A204.1 (cell line): Measurements from ENCODE around the gene CDK19.
"Not testable (repeated sequence)": the region's sequence is repeated elsewhere in the genome, so short reads cannot be mapped to it uniquely, and the experiment has no call there.

Experiments
- FAIRE-seq: peaks from 2 replicates; lab custom pipeline; 2012; peaks lifted over from hg19 to GRCh38; lab: Jason Lieb, UNC

Gene CDK19

GRCh38 chr6:110756817-110757216 lies 58.5 kb downstream of the CDK19 start:
- no peak for FAIRE-seq

- no peak for FAIRE-seq
Observed at GRCh38 chr6:110755411-110755834, 59.8 kb downstream of the CDK19 start.

- not testable (repeated sequence) for FAIRE-seq
Observed at GRCh38 chr6:110753936-110754668, 61.2 kb downstream of the CDK19 start.

DNA sequence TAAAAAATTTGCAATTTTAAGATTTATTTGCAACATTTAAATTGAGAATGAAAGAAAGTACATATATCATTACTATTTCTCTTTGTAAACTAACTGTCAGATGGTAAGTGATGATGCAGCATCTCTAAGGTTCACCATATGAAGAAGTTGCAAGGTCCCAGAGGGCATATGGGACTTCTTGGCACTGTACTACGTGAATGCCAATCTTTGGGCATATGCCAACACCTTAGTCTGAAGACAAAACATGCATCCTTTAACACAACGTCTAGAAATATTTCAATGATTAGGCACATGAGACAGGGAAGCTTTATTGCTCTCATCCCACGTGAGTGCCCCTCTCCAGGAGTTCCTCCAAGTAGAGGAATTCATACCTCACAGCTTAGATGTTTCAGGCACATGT lies 66.8 kb downstream of the CDK19 start:
- FAIRE-seq: no peak

- FAIRE-seq: no peak
Observed at GRCh38 chr6:110746680-110747079, 68.6 kb downstream of the CDK19 start.

DNA sequence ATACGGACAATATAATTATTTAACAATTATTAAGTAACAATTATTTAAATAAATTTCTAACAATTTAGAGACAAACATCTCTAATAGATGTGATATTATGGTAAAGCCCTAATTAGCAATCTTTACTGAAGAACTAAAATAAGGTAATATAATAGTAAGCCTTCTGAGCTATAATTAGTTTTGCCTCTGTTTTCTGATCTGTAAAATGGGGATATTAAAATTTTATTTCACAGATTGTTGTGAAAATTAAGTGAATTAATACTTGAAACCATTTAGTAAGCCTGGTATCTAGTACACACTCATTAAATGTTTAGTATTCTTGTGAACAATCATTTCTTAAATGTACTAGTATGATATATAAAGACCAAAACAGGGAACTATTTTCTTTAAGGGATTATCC lies 70.3 kb downstream of the CDK19 start:
- no peak for FAIRE-seq

DNA sequence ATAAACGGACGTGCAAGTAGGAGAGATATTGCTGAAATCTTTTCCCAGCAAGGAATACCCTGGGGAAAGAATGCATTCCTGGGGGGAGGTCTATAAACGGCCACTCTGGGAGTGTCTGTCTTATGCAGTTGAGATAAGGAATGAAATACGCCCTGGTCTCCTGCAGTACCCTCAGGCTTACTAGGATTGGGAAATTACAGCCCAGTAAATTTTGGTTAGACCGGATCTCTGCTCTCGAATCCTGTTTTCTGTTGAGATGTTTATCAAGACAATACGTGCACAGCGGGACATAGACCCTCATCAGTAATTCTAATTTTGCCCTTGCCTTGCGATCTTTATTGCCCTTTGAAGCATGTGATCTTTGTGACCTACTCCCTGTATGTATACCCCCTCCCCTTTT lies 72.7 kb downstream of the CDK19 start:
- not testable (repeated sequence) for FAIRE-seq

DNA sequence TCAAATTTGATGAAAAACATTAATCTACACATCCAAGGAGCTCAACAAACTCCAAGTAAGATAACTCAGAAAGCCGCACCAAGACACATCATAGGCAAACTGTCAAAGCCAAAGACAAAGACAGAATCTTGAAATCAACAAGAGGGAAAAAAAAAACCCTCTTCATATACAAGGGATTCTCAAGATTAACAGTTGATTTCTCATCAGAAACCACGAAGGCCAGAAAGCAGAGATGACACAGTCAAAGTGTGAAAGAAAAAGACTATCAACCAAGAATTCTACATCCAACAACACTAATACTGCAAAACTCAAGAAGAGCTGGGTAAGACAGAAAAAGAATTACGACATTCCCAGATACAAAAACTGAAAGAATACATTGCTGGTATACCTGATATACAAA lies 73.8 kb downstream of the CDK19 start:
- FAIRE-seq: no peak

DNA sequence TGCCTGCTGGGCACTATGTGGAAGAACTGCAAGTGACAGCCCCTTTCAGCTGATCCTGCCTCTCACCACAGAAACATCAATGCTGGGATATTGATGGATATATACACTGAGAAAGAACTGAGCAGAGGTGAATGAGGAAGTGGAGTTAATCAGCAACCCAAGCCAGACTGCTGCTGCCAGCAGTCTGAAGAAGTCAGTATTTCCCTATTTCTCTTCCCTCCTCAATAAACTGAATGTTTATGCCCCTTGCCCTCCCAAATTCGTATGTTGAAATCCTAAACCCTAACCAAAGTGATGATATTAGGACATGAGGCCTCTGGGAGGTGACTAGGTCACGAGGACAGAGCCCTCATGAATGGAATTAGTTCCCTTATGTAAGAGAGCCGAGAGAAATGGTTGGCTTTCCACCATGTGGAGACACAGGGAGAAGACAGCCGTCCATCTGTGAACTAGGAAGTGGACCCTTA lies 76.3 kb downstream of the CDK19 start:
- no peak for FAIRE-seq

DNA sequence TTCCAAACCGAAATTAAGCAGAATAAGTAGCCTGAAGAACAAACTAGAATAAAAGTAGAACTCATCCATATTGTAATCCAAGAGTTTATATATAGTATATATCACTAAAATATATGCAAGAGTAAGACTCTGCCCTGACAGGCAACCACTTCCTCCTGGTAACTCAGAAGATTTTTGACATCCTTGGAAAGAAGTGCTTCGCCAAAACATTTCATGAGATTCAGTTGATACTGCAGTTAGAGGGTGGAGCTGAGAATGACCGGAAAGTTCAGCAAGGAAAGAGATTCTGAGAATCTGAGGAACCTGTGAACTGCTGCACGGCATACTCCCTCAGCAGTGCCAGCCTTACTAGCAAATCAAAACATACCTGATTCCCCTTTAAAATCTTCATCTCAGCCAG lies 79.6 kb downstream of the CDK19 start:
- FAIRE-seq: no peak

- no peak for FAIRE-seq
Observed at GRCh38 chr6:110731898-110732297, 83.4 kb downstream of the CDK19 start.

GRCh38 chr6:110731196-110731595 lies 84.1 kb downstream of the CDK19 start:
- FAIRE-seq: no peak

- FAIRE-seq: no peak
Observed at GRCh38 chr6:110728501-110728900, 86.8 kb downstream of the CDK19 start.

DNA sequence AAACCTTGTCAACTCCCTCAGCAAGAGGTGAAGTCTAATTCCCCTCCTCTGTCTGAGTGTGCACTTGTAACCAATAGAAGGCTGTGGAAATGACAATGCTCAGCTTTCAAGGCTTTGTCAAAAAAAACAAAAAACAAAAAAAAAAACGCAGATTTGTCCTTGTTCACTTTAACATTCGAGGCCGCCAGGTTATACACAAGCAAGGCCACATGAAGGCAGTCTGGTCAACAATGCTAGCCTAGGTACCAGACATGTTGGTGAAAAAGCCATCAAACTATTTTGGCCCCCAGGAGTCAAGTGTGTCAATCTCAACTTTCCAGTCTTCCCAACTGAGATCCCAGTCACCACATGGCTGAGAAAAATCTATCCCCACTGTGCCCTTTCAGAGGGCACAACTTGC lies 92.3 kb downstream of the CDK19 start:
- no peak for FAIRE-seq

DNA sequence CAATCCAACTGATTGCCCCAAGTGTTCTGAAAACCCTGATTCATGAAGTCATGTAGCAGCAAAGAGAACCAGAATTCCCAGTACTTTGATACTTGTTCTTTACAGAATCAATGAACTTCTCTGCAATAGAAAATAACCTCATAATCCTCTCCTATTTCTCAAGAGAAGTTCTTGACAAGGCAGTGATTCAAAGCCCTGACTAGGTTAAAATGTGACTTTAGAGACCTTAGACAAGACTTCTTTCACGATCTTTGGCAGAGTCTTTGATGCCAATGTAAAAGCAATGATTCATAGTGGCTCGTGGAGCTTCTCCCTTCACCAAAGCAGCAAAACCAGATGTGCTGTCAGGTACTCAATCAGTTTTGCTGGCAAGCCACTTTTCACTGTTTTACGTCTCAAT lies 95.2 kb downstream of the CDK19 start:
- FAIRE-seq: no peak

DNA sequence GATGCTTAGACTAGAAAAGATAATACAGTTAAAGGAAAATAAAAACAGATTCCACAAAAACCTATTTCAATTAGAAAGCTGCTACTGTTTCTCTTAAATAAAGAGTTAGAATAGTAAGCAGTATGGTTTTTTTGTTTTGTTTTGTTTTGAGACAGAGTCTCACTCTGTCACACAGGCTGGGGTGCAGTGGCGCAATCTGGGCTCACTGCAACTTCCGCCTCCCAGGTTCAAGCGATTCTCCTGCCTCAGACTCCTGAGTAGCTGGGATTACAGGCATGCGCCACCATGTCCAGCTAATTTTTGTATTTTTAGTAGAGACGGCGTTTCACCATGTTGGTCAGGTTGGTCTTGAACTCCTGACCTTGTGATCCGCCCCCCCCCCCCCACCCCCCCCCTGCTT lies 95.7 kb downstream of the CDK19 start:
- not testable (repeated sequence) for FAIRE-seq

- no peak for FAIRE-seq
Observed at GRCh38 chr6:110714143-110714542, 101.1 kb downstream of the CDK19 start.

GRCh38 chr6:110712238-110712637 lies 103.0 kb downstream of the CDK19 start:
- no peak for FAIRE-seq

DNA sequence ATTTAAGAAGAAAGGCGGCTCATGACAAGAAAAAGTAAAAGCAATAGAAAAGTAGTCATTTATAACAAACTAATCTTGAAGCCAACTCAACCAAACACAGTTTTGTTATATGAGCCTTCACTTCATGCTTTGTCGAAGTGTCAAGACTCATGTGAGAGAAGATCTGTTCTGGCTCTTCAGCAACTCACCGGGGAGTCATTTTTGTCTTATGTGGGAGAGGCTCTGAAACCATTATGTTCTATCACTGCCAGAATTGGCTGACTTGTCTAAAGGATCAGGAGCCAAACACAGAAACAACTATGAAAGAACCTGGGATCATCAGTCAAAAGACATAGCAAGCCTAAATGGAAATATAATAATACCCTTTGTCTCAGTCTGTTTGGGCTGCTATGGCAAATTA lies 105.2 kb downstream of the CDK19 start:
- no peak for FAIRE-seq

DNA sequence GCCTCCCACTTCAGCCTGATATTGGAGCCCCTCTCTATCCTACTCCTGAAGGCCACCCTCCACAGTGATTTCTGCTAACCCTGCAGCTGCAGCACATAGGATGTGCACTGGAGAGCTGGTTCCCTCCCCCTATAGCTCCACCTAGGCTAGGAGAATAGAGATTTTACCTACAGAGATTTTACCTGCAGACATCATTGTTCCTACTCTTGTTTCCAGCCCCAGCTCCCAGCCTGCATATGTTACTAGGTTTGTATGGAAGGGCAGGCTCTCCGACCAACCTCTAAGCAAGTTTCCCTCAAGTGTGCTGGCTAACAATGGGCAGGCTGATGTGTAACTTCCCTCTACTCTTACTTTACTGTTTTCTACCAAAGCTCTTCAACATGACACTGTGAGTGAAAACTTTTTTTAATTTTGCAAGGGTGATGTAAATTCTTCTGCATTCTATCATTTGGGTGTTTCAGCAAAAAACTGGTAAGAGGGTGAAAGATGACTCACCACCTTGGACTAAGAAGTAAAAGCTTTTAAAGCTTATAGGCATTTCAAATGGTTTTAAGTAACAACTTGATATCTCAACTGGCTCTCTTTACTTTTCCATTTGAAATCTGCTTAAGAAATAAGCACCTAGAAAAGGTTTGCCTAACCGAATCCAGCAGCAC lies 106.8 kb downstream of the CDK19 start:
- FAIRE-seq: no peak

GRCh38 chr6:110705543-110705942 lies 109.7 kb downstream of the CDK19 start:
- no peak for FAIRE-seq

DNA sequence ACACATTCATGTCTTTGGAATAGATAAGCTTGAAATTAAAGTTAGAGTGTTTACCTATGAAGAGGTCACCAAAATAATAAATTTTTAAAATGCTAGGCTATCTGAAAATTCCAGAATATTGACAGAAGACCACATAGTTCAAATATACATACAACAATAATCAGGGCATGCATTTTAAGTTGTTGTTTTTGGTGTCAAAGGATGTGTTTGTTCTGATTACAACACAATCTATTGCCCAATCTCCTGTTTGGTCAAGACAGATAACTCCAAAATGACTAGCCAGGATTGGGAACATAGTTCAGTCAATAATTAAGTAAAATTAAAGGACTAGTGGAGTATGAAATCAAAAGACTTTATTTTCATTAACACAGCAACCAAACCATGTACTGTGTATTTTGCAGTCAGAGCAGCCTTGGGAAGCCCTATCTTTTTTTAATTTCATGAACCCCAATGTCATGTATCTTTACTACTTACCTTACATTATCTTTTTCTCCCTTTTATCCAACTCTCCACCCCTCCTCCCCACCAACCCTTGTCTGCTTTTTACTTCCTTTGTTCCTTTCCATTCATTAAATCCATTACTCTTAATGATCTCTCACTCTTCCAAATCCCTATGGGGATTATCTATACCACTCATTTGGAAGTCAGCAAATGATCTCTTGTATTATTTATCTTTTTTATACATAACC lies 111.2 kb downstream of the CDK19 start:
- FAIRE-seq: no peak
